Vagina (tissue), 2 donors: Measurements from ENCODE around the gene JMJD7.

ENCODE experiments used
- POLR2AphosphoS5 ChIP-seq, 2 donors: sonication (generic); formaldehyde crosslinking; IDR thresholded peaks; one replicate each; pipeline ENCODE4 v1.9.0; 2017; ENCODE audit warnings: antibody characterized with exemption in 2 of 2, mild to moderate bottlenecking in 2 of 2, low read depth in 1 of 2; ENCODE audit not compliant: insufficient read depth in 1 of 2
- TF ChIP-seq, protein P1 (sequence below), 3 experiments: fragments of 450-650 bp in 2 of 3; fragments of 200-600 bp in 1 of 3; sonication (generic) in 1 of 3; IDR thresholded peaks; one replicate each; pipeline ENCODE4 v1.5.1; 2017 to 2019; ENCODE audit warnings: antibody characterized with exemption in 3 of 3, mild to moderate bottlenecking in 2 of 3, moderate library complexity in 2 of 3

DNA sequence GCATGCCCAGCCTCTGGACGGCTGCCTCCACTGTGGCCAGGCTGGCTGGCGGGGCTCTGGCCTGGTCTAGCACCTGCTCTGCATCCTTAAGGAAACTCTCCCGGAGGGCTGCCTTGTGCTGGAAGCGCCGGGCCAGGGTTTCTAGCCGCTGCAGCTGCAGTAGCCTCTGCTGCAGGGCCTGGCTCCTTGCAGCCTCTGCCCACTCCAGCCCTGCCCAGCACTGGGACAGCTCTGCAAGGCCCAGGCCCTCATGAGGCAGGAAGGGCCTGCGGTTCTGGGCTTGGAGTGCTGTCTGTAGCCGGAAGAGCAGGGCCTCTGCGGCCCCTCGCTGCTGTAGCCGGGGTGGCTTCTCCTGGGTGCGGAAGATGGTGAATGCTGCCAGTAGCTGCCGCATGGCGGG is 57.9 kb downstream of the JMJD7 start:
- TF ChIP-seq, protein P1, sequence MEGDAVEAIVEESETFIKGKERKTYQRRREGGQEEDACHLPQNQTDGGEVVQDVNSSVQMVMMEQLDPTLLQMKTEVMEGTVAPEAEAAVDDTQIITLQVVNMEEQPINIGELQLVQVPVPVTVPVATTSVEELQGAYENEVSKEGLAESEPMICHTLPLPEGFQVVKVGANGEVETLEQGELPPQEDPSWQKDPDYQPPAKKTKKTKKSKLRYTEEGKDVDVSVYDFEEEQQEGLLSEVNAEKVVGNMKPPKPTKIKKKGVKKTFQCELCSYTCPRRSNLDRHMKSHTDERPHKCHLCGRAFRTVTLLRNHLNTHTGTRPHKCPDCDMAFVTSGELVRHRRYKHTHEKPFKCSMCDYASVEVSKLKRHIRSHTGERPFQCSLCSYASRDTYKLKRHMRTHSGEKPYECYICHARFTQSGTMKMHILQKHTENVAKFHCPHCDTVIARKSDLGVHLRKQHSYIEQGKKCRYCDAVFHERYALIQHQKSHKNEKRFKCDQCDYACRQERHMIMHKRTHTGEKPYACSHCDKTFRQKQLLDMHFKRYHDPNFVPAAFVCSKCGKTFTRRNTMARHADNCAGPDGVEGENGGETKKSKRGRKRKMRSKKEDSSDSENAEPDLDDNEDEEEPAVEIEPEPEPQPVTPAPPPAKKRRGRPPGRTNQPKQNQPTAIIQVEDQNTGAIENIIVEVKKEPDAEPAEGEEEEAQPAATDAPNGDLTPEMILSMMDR (IDR thresholded peaks at IDR 0.05), result no peak
- no peak for TF ChIP-seq POLR2AphosphoS5 (IDR thresholded peaks at IDR 0.05; ENCODE audit: insufficient read depth in 1 of 2, low read depth in 1 of 2)
